Stimulated activated naive CD8-positive, alpha-beta T cell treated with anti-CD3 and anti-CD28 coated beads, Interleukin-15, Interleukin-2, amounts not matched to agents 100 U/mL and 50 U/mL, for 24 hours (primary cell): ENCODE results near the gene CD79A.
A peak's percentile ranks its signal among the peaks of the same experiment; 100 is the strongest.
"Not testable (repeated sequence)": the region's sequence is repeated elsewhere in the genome, so short reads cannot be mapped to it uniquely, and the experiment has no call there.

Source experiments
- ATAC-seq: fragments of 150-1000 bp; cut with Tn5 transposase; one replicate; pipeline ENCODE4 v1.10.0; 2021
- DNase-seq: peaks from one replicate; pipeline ENCODE4 v3.0.0; 2021

Gene CD79A

DNA sequence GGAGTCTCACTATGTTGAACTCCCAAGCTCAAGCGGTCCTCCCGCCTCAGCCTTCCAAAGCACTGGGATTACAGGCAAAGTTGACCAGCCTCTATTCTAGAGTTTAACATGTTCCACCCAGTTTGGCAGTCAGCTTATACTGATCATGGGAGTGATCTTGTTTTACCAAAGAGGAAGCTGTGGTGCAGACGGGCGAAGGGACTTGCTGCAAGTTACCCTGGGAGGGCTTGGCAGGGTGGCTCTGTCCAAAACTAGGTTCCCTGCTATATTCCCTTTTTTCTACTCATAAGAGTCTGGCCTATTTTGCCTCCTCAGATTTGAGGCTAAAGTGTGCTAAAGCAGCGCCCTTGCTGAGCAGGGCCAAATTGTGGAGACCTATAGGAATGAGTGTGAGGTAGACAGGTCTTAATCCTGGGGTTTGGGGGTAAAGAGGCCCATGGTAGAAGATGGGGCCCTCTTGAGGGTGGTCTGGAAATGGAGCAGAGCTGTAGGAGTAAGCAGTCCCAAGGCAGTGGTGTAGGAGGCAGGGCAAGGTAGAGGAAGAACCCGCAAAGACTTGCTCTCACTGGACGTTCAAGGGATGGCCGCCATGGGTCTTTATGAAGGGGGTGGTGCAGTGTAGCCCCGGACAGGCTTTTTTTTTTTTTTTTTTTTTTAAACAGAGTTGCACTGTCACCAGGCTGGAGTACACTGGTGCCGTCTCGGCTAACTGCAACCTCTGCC, 13.7 kb upstream of the CD79A start:
- DNase-seq (peak; percentile 9), ATAC-seq (no peak)

DNA sequence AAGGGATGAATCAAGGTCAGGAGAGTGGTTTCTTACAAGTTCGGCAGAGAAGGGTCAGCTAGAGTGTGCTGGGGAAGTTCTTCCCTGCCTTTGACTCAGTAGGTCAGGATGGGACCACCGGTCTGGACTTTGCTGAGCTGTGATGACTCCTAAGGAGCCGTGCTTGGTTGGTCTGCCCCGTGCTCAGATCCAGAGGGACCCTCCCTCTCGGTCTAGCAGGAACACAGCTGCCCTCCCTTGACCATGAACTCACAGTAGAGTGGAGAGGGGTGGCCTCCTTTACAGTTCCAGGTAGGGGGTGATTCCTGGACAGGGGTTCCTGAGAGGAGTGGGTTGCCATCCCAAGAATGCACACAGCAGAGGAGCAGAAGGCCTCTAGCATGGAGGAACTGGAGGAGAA, 12.7 kb upstream of the CD79A start:
- peak; percentile 5 for DNase-seq
- ATAC-seq: no peak

DNA sequence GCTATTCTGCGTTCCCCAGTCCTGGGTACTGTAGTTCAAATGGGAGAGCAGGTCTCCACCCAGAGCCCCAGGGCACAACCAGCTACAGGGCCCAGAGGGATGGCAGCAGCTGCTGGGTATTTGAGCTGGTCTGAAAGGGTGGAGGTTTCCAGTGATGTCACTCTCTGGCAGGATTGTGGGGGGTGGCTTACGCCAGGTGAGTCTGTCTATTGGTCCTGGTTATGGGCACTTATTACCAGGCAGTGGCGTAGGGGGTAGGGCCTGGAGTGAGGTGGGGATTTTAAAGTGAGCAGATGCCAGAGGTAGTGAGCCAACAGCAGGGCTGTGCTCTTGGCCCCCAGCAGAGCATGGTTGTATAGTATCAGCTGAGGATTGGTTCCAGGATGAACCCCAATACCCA, 10.8 kb upstream of the CD79A start:
- peak; percentile 15 for ATAC-seq

DNA sequence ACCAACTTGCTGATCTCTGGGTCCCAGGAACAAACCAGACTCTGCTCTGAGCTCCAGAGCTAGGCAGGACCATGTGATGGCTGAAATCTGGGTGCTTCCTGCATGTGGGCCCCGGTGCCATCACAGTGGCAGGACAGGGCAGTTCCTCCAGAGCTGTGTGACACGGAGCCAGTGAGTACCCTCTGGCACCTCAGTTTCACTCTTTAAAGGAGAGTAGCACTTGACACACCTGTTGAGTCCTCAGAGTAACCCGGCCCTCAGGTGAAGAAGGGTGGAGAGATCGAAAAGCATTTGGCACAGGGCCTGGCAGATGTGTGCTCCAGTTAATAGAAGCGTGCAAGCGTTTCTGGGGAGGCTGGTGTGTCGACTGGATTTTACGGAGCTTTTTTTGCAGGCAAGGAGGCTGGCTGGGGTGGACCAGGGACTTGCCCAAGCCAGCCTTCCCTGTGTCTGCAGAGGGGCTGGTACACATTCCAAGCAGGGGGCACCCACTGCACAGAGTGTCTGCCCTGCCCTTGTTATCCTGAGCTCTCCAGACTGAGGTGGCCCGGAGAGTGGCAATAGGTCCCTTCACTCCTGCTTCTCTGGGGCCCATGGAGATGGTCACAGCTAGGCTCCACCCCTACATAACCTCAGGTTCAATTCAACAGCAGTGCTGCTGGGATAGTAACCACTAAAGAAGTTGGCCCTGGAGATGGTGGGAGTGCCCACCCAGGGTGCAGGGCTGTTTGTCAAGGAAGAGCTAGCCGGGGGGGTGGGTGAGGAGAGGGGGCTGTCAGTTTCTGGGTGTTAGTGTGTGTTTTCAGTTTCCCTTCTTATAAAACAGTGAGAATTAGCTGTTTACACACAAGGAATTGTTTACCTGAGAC, 8.7 kb upstream of the CD79A start:
- DNase-seq: peak; percentile 13

More for the DNA sequence above, 10.8 kb upstream of the CD79A start:
- peak; percentile 33 for DNase-seq

DNA sequence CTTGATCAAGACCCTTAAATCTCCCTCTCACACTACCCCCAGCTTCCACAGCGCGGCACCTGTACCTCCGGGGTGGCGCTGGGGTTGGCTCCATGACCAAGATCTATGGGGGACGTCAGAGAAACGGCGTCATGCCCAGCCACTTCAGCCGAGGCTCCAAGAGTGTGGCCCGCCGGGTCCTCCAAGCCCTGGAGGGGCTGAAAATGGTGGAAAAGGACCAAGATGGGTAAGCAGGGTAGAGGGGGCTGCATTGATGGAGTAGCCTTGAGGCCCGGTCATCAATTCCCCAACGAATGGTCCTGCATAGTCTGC, 8.1 kb upstream of the CD79A start:
- ATAC-seq: no peak
- peak; percentile 11 for DNase-seq

More for the DNA sequence above, 8.7 kb upstream of the CD79A start:
- ATAC-seq: no peak

DNA sequence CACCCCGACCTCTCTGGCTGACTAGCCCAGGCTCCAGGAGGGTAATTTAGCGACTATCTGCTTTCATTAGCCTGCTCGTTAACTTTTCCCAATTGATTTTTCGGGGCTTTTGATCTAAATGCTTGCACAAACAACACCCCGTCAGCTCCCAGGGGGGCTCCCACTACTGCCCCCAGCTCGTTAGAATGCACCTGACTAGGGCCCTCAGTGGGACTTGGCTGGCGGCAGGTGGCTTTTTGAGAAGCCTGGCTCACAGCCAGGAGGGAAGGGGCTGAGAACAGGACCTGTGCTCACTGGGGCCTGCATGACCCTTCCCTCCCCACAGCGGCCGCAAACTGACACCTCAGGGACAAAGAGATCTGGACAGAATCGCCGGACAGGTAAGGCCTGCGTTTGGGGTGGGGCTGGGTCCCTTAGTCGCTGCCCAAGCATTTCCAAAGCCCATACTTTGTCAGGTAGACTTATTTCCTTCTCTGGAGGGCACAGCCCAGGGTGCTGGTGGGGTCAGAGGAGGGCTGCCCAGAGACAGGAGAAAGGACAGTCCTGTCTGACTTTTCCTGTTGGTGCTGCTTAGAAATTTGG, 7.6 kb upstream of the CD79A start:
- no peak for ATAC-seq
- DNase-seq: peak; percentile 9

DNA sequence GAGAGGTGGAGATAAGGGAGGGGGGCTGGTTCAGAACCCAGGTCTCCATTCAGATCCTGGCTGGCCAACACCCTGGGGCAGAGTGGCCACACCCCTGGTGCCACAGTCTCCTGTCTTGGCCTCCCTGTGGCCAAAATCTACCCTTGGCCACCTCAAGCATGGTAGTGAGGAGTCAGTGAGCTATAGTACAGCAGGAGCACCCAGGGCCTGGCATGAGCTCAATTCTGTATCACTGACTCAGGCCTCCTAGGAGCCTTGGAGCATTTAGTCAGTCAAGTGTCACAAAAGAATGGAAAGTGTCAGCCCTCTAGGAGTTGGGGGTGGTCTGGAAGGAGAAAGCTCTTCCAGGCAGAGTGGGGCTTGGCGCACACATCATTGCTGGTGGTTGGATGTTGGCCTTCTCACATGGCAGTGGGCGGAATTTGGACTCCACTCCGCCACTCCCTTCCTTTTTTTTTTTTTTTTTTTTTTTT, 6.6 kb upstream of the CD79A start:
- ATAC-seq: peak; percentile 24
- peak; percentile 24 for DNase-seq

DNA sequence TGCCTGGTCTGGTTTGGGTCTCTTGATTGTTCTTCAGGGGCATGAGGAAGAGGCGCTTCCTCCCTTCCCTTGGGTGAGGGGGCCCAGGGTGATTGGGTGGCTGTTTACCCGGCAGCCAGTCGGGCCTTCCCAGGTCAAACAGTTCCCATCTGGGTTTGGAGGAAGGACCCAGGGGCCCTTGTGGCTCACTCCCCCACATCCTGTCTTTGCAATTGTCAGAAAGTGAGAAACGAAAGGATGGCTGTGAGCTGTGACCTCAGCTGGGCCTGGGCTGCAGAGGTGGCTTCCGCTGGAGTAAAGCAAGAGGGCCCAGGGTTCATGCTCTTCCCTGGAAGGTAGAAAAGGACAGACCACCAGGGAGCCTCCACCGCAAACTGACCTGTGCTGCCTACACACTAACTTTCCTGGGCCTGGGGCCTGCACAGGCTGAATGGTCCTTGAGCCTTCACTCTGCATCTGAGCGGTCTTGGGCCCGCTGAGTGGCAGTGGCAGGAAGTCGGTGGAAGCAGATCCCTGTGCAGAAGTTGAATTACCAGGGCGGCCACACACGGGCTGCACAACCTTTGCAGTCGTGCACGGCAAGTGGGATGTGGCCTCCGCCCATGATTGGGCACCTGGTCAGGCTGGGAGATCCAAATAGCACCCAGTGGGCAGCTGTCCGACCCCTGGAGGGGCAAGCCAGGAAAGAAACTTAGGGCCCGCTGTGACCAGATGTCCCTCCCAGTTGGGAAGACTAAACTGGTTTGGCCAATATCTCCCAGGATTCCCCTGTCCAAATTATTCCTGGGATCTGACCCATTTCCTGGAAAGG, 5.3 kb upstream of the CD79A start:
- peak; percentile 77 for DNase-seq
- peak; percentile 71 for ATAC-seq

DNA sequence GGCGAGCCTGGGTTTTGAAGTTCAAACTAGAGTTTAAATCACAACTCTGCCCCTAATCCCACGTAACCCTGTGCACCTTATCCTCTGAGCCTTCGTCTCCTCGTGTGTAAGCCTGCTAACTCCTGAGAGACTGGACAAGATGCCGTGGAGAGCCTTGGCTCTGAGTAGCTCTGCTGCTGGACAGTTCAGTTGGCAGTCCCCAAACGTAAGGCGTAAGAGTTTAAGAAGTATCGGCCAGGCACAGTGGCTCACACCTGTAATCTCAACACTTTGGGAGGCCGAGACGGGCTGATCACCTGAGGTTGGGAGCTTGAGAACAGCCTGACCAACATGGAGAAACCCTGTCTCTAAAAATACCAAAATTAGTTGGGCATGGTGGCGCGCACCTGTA, 4.7 kb upstream of the CD79A start:
- DNase-seq: peak; percentile 25
- no peak for ATAC-seq

DNA sequence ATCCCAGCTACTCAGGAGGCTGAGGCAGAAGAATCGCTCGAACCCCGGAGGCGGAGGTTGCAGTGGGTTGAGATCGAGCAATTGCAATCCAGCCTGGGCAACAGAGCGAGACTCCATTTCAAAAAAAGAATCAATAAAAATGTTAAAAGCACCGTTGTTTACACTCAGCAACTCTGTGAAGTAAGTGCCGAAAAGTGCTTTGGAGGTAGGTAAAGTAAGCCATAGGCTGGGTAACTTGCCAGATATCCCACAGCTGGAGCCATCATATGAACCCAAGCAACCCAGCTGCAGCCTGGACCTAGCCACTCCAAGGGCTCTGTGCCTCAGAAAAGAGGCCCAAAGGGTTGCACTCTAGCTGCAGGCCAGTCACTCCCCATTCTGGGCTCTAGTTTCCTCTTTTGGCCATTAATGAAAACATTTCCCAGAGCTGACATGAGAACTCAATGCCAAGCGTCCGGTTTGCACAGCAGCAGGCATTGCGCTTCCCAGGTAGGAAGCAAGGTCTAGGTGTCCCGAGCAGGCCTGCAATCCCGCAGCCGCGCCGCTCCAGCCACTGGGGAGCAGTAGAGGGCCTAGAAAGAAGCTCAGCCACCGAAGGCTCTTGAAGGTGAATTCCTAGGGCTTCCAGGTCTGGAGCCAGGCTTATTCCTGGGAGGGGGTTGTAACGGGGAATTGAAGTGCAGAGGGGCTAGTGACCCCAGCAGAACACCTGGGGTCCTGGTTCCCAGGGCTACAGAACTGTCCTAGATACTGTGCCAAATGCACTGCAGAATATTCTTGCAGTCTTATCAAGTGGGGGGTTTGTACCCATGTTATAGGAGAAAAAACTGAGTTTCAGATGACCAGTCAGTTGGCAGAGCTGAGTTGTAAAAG, 4.1 kb upstream of the CD79A start:
- no peak for ATAC-seq

DNA sequence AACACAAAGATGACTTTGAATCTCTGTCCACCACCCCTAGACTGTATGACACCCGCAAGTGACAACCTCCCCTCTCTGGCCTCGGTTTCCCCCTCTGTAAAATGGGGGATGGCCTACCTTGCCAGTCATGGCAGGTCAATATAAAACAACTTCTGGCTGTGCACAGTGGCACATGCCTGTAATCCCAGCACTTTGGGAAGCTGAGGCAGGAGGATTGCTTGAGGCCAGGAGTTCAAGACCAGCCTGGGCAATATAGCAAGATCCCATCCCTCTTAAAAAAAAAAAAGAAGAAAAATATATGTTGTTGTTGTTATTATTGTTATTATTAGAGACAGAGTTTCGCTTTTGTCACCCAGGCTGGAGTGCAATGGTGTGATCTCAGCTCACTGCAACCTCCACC, 1.1 kb upstream of the CD79A start:
- not testable (repeated sequence) for DNase-seq, ATAC-seq

More for the DNA sequence above, 4.1 kb upstream of the CD79A start:
- peak; percentile 81 for DNase-seq

DNA sequence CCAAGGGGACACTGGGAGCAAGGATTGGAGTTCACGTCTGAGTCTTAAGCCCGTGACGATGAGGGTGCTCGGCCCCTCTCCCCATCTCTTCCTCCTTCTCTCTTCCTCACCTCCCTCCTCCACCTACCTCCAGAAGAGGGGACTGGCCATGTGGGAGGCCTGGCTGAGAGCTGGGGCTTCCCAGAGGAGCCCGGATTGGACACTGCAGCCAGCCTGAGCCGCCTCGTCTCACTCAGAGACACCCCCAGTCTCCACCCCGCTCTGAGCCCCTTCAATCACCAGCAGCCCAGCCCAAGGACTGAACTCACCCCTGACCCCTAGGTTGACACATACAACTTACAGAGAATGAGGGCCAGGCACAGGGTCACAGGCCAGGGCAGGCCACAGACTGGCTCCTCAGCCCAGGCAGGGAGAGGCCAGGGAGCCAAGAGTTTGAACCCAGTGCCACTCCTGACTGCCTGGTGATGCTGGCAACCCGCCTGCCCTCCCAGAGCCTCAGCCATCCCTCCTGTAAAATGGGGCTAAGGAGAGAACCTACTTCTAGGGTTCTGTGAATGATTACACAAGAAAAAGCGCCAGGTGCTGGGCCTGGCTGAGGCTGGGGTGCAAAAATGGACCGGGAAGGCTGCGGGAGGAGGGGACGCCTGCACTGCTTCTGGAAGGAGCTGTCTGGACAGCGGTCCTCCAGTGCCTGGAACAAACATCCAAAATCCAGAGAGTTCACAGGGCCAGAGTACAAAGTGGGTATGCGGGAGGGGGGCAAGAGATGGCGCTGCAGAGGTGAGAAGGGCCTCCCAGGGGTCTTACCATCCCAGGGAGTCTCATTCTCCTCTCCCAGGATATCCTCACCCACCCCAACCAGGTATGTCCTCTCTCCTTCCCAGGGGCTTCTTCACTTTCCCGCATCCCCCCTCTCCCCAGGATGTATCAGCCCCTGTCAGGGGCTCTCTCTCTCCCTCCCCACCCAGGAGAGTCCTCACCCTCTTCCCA, 1.1 kb downstream of the CD79A start:
- DNase-seq (peak; percentile 56), ATAC-seq (peak; percentile 40)

DNA sequence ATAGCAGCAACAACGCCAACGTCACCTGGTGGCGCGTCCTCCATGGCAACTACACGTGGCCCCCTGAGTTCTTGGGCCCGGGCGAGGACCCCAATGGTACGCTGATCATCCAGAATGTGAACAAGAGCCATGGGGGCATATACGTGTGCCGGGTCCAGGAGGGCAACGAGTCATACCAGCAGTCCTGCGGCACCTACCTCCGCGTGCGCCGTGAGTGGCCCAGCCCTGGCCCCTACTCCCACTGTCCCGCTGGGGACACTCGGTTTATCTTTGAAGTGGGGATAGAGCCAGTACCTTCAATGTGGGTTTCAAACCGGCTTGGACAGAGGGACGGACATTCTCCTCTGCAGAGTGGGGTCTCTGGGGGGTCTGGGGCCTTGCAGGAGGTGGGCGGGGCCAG, 2.0 kb downstream of the CD79A start:
- ATAC-seq (no peak), DNase-seq (no peak)

DNA sequence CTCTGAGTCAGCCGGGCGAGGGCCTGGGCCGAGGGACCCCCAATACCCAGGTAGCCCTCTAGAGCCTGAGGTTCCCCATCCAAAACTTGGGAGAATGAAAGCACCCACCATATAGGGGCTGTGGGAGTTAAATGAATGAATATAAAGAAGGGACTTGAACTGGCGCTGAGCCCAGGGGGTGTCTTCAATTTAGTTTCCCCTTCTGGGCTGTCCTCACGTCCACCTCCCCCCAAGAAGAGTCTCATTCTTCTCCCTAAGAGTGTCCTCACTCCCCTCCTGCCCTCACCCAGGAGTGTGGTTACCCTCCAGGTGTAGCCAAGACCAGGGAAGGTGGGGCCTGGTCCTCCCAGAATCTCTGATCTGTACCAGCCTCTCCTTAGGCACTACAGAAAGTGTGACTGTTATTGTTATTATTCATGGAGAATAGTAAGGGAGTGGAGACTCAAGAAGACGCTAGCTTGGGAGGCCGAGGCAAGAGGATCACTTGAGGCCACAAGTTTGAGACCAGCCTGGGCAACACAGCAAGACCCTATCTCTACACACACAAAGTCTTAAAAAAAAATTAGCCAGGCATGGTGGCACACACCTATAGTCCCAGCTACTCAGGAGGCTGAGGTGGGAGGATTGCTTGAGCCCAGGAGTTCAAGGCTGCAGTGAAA, 2.7 kb downstream of the CD79A start:
- ATAC-seq (no peak), DNase-seq (no peak)

DNA sequence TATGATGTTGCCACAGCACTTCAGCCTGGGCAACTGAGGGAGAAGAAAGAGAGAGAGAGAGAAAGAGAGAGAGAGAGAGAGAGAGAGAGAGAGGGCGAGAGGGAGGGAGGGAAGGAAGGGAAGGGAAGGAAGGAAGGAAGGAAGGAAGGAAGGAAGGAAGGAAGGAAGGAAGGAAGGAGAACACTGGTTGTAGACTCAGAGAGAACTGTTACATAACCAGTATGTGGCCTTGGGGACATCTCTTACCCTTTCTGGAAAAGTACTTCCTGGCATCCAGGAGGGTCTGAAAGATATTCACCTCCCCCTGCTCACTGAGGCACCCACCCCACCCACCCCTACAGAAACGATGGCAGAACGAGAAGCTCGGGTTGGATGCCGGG, 3.2 kb downstream of the CD79A start:
- ATAC-seq (no peak), DNase-seq (no peak)

DNA sequence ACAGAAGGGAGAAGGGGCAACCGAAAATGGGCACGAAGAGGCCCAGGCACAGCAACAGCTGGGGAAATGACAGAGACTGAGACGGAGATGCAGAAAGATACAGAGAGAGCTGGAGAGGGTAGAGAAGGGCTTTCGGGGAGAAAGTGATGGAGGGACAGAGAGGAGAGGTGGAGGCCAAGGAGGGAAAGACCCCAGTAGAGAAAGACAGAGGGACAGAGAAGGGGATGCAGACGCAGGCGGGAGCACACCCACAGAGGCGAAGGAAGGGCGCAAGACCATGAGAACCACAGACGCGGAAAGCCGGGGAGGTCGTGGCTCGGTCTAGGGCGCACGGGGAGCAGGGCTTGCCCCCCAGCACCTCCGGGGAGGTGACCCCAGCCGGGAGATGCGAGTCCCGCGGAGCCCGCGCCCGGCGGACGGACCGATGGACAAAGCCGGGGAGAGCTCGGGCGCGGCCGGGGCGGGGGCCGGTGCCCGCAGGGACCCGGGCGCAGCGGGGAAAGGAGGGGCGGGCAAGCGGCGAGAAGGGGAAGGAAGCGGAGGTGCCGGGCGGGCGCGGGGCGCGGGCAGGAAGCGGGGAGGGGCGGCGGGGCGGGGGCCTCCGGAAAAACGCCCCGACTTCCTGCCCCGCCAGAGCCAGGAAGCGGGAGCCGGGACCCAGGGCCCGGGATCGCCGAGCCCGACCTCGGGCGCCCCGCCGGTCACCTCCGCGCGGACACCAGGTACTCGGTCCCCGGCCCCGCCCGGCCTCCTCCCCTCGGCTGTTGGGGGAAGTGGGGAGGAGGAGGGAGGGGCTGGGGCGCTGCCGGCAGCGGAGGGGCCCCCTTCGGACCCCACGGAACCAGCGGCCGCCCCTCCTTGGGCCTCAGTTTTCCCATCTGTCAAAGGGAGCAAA, 5.7 kb downstream of the CD79A start, which contains the start of gene ARHGEF1:
TSS of gene ARHGEF1 (plus strand) at position 617 of the 895 bp plus-strand sequence. CDS start 4,899 bp downstream, outside the sequence.
- ATAC-seq (no peak), DNase-seq (peak; percentile 74)

DNA sequence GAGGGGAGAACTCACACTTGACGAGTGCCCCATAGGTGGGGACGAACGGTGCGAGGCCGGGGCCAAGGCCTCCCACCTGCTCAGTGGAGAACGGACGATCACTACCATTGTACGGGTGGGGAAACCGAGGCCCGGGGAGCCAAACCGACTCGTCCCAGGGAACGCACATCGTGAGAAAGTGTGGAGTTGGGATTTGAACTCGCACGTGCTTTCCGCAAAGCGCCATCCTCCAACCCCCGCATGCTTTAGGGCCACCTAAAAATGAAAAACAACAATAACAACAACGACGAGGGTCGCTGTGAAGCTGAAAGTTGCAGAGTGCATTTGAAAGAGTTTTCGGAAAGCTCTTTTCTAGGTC, 6.4 kb downstream of the CD79A start:
- no peak for ATAC-seq
- no peak for DNase-seq
